HS-5 (cell line): ENCODE measurements around the gene NCL.
"Not testable (repeated sequence)": the region's sequence is repeated elsewhere in the genome, so short reads cannot be mapped to it uniquely, and the experiment has no call there.

Experiments
- DNase-seq: peaks from one replicate; pipeline ENCODE4 v3.0.0-alpha.2; 2012; ENCODE audit warnings: low read depth

Gene NCL

DNA sequence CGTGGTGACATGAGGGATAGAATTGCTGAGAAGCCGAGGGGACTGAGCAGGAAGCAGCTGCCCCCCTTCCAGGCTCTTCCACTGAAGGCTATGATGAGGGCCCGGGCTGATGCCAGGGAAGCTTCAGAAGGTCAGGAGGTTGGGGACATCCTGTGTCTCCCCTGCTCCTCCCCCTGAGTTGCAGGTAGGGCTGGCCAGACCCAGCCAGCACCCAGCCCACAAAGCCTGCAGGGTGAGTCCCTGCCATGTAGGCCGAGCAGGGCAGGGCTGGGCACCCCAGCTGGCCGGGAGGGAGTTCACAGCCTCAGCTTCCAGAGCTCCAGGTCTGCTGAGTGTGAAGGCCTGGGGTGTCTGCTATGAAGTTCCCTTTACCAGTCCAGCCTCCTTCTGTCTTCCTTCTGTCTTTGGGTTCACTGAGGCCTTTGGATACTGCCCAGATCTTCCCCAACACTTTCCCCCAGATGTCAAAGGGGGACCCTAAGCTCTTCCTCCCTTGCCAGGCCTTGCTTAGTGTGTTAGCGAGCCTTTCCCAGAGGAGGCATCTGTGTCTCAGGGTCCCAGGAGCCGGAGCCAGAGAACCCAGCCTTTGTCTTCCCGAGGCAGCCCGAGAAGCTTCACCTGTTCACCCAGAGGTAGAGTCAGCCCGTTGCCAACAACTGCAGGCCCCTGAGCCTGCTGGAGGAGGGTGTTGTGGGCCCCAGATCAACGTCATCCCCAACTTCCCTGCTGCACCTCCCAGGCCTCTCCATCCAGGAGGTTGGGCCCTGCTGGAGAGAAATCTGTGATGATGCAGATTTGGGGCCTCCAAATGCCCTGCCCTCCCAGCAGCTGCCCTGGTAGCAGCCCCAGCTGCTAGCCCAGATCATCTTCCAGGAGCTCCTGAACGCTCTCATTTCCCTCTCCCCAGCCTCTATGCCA, 3.6 kb upstream of the NCL start:
- DNase-seq: no peak

DNA sequence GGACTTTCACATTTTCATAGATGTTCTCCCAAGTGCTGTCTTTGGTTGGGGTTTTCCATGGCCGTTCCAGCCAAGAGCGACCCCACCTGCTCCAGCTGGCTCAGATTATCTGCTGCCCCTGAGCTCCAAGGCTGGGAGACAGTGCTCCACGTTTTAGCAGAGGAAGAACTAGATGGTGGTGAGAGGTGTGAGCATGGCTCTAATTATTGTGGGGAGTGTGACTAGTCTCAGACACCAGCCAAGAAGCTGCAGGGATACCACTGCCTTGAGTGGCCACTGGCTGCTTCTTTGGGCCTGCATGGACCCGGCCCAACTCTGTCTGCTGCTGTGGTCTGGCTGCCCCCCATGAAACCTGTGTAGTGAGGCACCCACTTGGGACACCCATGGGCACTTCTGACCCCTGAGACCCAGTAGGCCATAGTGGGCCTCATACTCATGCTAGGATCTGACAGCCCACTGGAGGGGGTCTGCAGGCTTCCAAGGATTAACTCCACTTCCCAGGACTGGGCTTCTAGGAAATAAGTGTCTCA, 2.8 kb upstream of the NCL start:
- no peak for DNase-seq

DNA sequence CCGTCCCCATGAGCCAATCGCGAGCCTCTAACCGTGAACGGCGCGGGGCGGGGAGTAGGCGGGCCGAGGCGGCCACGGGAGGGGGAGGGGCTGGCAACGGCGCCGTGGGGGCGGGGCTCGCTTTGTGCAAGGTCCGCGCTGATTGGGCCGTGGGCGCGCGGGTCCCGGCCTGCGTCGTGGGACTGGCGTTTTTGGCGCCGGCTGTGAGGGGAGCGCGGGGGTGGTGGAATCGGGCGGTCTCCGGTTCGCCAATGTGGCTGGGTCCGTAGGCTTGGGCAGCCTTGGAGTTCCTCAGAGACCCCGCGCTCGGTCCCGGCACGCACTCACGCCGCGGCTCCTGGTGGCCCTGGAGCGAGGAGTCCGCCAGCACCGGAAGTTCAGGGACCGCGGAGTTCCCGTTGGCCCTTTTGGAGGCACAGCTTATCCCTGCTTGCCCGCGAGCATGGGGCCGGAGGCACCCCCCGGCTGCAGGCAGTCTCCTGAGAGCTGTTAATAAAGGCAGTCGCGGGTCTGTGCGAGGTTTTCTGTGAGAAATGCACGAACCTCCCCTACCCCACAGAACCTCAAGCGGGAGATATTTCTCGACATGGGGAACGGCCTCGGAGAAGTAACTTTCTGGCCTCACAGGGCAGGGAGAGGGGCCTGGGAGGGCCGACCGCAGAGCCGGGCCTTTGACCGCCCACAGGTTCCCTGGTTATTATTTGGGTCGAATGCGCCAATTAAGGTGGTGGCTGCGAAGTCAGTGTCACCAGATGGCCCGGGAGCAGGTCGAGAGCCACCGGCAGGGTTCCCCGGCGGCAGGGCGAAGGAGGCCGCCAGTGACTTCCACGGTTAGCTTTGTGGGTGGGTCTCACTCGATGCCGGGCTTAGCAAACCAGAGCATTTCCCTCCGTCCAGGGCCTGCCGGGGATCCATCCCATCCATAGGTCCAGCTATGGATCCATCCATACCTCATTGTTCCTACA, 574 bp upstream of the NCL start:
- DNase-seq: no peak

- DNase-seq: no peak
These were observed 1.4 kb downstream of the NCL start for GRCh38 chr2:231462729-231463465.

DNA sequence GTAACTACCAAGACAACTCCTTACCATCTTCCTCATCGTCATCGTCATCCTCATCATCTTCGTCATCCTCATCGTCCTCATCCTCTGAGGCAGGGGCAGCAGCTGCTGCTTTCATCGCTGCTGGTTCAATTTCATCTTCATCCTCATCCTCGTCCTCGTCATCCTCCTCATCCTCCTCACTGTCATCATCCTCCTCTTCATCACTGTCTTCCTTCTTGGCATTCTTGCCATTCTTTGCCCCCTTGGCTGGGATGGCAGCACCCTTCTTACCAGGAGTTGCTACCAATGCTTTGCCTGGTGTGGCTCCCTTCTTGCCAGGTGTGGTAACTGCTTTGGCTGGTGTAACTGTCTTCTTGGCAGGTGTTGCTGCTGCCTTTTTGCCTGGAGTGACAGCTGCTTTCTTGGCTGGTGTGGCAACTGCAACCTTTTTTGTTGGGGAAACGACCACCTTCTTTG, 2.7 kb downstream of the NCL start:
- DNase-seq: no peak

DNA sequence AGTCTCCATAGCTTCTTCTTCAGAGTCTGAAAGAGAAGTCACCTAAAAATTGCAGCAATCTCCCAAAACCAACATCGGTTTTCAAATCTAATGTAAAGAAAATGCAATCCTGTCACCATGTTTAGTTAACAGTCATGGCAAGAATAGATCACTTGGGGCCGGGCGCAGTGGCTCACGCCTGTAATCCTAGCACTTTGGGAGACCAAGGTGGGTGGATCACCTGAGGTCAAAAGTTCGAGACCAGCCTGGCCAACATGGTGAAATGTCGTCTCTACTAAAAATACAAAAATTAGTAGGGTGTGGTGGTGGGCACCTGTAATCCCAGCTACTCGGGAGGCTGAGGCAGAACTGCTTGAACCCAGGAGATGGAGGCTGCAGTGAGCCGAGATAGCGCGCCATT, 3.4 kb downstream of the NCL start:
- DNase-seq: not testable (repeated sequence)

- no peak for DNase-seq
These were observed 4.0 kb downstream of the NCL start for GRCh38 chr2:231460073-231460835.

DNA sequence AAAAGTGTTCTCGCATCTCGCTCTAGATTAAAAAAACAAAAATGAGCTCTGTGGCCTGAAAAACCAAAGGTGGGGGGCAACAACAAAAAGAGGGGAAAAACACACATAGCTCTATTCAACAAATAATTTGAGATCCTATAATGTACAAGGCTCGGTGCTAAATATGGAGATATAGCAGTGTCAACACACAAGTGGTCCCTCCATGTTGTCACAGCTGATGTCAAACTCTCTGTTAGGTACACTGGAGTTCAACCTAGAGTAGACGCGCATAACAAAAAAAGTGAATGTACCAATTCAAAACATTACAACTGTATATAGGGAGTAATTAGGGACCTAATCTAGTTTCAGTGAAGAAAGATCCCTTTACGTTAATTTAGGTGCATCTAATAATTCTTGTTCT, 5.9 kb downstream of the NCL start:
- DNase-seq: no peak

GRCh38 chr2:231457101-231457500, 7.2 kb downstream of the NCL start:
- no peak for DNase-seq

GRCh38 chr2:231456295-231457004, 7.8 kb downstream of the NCL start:
- no peak for DNase-seq

GRCh38 chr2:231455890-231456289, 8.4 kb downstream of the NCL start:
- no peak for DNase-seq

GRCh38 chr2:231455222-231455621, 9.1 kb downstream of the NCL start:
- DNase-seq: no peak

DNA sequence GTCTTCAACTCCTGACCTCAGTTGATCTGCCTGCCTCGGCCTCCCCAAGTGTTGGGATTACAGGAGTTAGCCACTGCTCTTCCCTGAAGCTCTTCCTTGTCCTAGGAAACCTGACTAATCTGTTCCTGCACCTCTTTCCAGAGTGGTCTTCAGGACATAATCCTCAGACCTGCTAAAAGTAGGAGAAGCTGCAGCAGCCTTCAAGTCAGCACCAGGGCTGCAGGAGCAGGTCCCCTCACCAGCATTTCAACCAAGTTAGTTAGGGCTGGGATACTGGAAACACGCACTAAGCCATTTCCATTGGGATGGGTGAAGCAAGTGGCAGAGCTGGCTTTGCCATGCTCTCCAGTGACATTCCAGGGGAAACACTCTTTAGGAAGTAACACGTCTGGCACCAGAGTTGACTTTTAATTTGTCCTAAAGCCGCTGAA, 9.9 kb downstream of the NCL start:
- no peak for DNase-seq

DNA sequence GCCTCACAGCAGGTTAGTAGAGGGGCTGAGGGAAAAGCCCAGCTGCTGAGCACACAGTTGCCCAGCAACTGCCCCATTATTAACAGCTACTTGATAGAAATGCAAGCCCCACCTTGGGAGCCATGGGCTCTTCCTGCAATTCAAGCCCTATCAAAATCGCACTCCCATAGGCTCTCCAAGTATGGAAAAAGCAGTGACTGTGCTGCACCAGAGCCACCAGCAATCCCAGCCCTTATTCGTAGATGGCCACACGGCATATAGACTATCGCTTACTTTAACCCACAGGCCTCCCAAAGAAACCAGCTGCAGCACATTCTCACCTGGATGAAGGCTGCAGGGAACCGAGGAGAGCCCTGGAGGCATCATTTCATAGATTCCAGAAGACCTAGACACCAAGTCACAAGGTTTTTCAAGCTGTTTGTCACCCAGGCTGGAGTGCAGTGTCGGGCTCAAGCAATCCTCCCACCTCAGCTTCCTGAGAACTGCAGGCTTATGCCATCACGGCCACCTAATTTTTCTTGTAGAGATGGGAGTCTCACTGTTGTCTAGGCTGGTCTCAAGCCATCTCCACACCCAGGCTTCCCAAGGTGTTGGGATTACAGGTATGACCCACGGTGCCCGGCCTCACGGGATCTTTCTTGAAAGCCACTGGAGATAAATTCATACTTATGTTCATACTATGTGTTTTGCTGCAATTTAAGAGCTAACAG, 11.3 kb downstream of the NCL start:
- DNase-seq: no peak

- DNase-seq: no peak
These were observed 13.7 kb downstream of the NCL start for GRCh38 chr2:231450548-231450989.

- no peak for DNase-seq
These were observed 14.7 kb downstream of the NCL start for GRCh38 chr2:231449503-231450054.

DNA sequence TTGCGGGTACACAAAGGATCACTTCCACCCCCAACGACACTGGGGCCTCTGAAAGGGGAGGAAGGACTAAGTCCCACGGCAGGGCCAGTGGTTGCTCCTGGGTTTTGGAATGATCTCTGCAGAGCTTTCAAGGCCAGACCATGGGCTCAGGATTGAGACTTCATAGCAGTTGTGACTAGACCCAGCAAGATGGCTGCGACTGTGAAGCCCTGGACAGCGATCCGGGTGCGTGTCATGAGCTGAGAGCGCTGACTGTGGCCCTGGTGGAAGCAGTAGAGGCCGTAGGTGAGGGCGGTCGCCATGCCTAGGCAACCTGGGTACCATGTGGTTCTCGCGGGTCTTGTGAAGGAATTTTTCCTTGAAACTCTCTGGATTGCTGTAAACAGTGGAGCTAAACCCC, 27.3 kb downstream of the NCL start:
- DNase-seq: no peak

- DNase-seq: no peak
These were observed 30.3 kb downstream of the NCL start for GRCh38 chr2:231433990-231434389.

- DNase-seq: no peak
These were observed 32.7 kb downstream of the NCL start for GRCh38 chr2:231431606-231432005.
